CD14-positive monocyte (primary cell): ENCODE data around the gene TGFBR1. TPM values are rescaled to one million over a fixed set of nuclear protein-coding genes. Genes with fewer than 3 reads are reported as not detected.
A peak's percentile ranks its signal among the peaks of the same experiment; 100 is the strongest.

Source experiments
- DNase-seq, 3 donors: peaks; one replicate each; pipeline ENCODE4 v3.0.0-alpha.2; 2011 to 2022
- H2AFZ ChIP-seq: 2 replicates; pipeline ENCODE4 v1.6.0; 2012; ENCODE audit warnings: mild to moderate bottlenecking, low read depth, low read length, inconsistent platforms; ENCODE audit not compliant: insufficient read depth, poor library complexity, severe bottlenecking
- H3K27ac ChIP-seq, 2 donors: 1 replicate in 1 of 2; 2 replicates in 1 of 2; pipeline ENCODE4 v1.5.1; 2012 to 2013; ENCODE audit warnings: low read length in 2 of 2, control low read depth in 1 of 2, inconsistent platforms in 1 of 2, low read depth in 1 of 2, mild to moderate bottlenecking in 1 of 2
- H3K27me3 ChIP-seq, 2 donors: one replicate each; pipeline versions ENCODE4 v1.6.0 to v1.6.1; 2011 to 2013; ENCODE audit warnings: low read length in 2 of 2; ENCODE audit not compliant: control insufficient read depth in 2 of 2, insufficient read depth in 2 of 2
- H3K36me3 ChIP-seq, 2 donors: replicated peaks in 1 of 2; 1 replicate in 1 of 2; 2 replicates in 1 of 2; pipeline versions ENCODE4 v1.5.1 to v1.6.1; 2012 to 2013; ENCODE audit warnings: low read length in 2 of 2, control low read depth in 1 of 2, inconsistent platforms in 1 of 2, mild to moderate bottlenecking in 1 of 2; ENCODE audit not compliant: insufficient read depth in 2 of 2, control insufficient read depth in 1 of 2
- H3K4me1 ChIP-seq, 2 donors: 1 replicate in 1 of 2; 2 replicates in 1 of 2; pipeline versions ENCODE4 v1.5.1 to v1.6.1; 2012 to 2013; ENCODE audit warnings: low read length in 2 of 2, control low read depth in 1 of 2, inconsistent platforms in 1 of 2, mild to moderate bottlenecking in 1 of 2, moderate library complexity in 1 of 2; ENCODE audit not compliant: insufficient read depth in 2 of 2, control insufficient read depth in 1 of 2
- H3K4me2 ChIP-seq: replicated peaks from 2 replicates; pipeline ENCODE3; 2012; ENCODE audit warnings: low read length, moderate library complexity, mild to moderate bottlenecking; ENCODE audit not compliant: poor library complexity, severe bottlenecking; ENCODE audit errors: extremely low read depth
- H3K4me3 ChIP-seq, 3 experiments: fragments of 200-600 bp in 1 of 3; sonication (generic) in 1 of 3; replicated peaks in 1 of 3; 1 replicate in 2 of 3; 2 replicates in 1 of 3; pipeline ENCODE4 v1.5.1; 2011 to 2013; ENCODE audit warnings: low read length in 3 of 3, mild to moderate bottlenecking in 3 of 3, control low read depth in 2 of 3, low read depth in 2 of 3, inconsistent platforms in 1 of 3, moderate library complexity in 1 of 3
- H3K79me2 ChIP-seq: 2 replicates; pipeline ENCODE4 v1.6.0; 2012; ENCODE audit warnings: mild to moderate bottlenecking, control low read depth, inconsistent platforms, low read length, moderate library complexity; ENCODE audit not compliant: insufficient read depth
- H3K9ac ChIP-seq: 2 replicates; pipeline ENCODE4 v1.6.0; 2017; ENCODE audit warnings: low read length, mild to moderate bottlenecking; ENCODE audit not compliant: insufficient read depth, poor library complexity, severe bottlenecking
- H3K9me3 ChIP-seq, 2 donors: replicated peaks in 1 of 2; 1 replicate in 1 of 2; 2 replicates in 1 of 2; pipeline versions ENCODE4 v1.5.1 to v1.6.1; 2012 to 2013; ENCODE audit warnings: low read length in 2 of 2, control low read depth in 1 of 2; ENCODE audit not compliant: control insufficient read depth in 1 of 2, insufficient read depth in 1 of 2
- H4K20me1 ChIP-seq: 2 replicates; pipeline ENCODE4 v1.6.0; 2012; ENCODE audit warnings: mild to moderate bottlenecking, low read length, control low read depth, moderate library complexity; ENCODE audit not compliant: insufficient read depth
- H3K27ac Mint-ChIP-seq, 7 donors: one replicate each; pipeline ENCODE4 v1.8.0; 2020; ENCODE audit warnings: mild to moderate bottlenecking in 7 of 7, mixed read lengths in 7 of 7, moderate library complexity in 6 of 7, inconsistent platforms in 2 of 7
- H3K27me3 Mint-ChIP-seq, 3 donors: one replicate each; pipeline ENCODE4 v1.8.0; 2021 to 2022; ENCODE audit warnings: low read depth in 3 of 3, mild to moderate bottlenecking in 3 of 3, mixed read lengths in 3 of 3, moderate library complexity in 3 of 3, inconsistent platforms in 1 of 3
- H3K36me3 Mint-ChIP-seq, 2 donors: one replicate each; pipeline ENCODE4 v1.8.0; 2020; ENCODE audit warnings: mixed read lengths in 2 of 2, inconsistent platforms in 1 of 2, mild to moderate bottlenecking in 1 of 2
- H3K4me1 Mint-ChIP-seq: one replicate; pipeline ENCODE4 v1.8.0; 2020; ENCODE audit warnings: mild to moderate bottlenecking, mixed read lengths
- H3K4me3 Mint-ChIP-seq, 2 donors: one replicate each; pipeline ENCODE4 v1.8.0; 2020; ENCODE audit warnings: mild to moderate bottlenecking in 2 of 2, mixed read lengths in 2 of 2, moderate library complexity in 1 of 2
- H3K9me3 Mint-ChIP-seq, 7 donors: one replicate each; pipeline ENCODE4 v1.8.0; 2020 to 2022; ENCODE audit warnings: mixed read lengths in 7 of 7, mild to moderate bottlenecking in 6 of 7, moderate library complexity in 6 of 7, inconsistent platforms in 2 of 7
- CTCF ChIP-seq: fragments of 200-600 bp; IDR thresholded peaks from one replicate; pipeline ENCODE4 v1.8.0; 2022; ENCODE audit warnings: antibody characterized with exemption, mild to moderate bottlenecking
- WGBS: methylation state at CpG from one replicate; pipeline ENCODE4 v1.1.5; 2013; ENCODE audit warnings: missing lambda C conversion rate; ENCODE audit not compliant: insufficient coverage; 5-methylcytosine and 5-hydroxymethylcytosine counted together
- intact Hi-C, 2 donors: fragments of 100-400 bp; cut with micrococcal nuclease; formaldehyde crosslinking; loops; one replicate each; pipeline versions ENCODE4 v1.15.0 to v1.15.1; 2023
- polyA plus RNA-seq, 3 donors: library from polyadenylated mRNA; depleted of rRNA in 1 of 3; unstranded in 2 of 3; stranded (reverse) in 1 of 3; fragments of 300-500 nt in 2 of 3; fragments of >200 nt in 1 of 3; fragmentation: Illumina TruSeq in 2 of 3; gene quantifications; 1 replicate in 2 of 3; 2 replicates in 1 of 3; pipeline ENCODE4 v1.2.3, GENCODE V29; 2012 to 2021

TGFBR1 gene
- polyA plus RNA-seq, 3 donors = 10.7 to 26.8 (median 25.0) TPM

- no peak overlapping the region for H3K27ac Mint-ChIP-seq
- Histone ChIP-seq H3K4me1 (no peaks in the 10 kb centered on the region), H3K9ac (no peak overlapping the region), H3K4me2 (no peak overlapping the region), H3K36me3 (peaks cover 9 to 22% of the 10 kb centered on the region in 2 donors), H4K20me1 (no peaks in the 10 kb centered on the region), H3K27ac (no peak overlapping the region), H3K4me3 (no peak overlapping the region), H3K27me3 (peaks cover 3 to 17% of the 10 kb centered on the region in 2 donors), H3K79me2 (no peaks in the 10 kb centered on the region), H3K9me3 (no peaks in the 10 kb centered on the region), H2AFZ (no peak overlapping the region)
- peaks cover 2% of the 10 kb centered on the region for H3K4me1 Mint-ChIP-seq
- intact Hi-C loops = no loop called here
- no CpG with 5 or more reads among the region's 2 CpGs for WGBS
- no peak for TF ChIP-seq CTCF
- peaks cover 4 to 24% (median 12%) of the 10 kb centered on the region in 3 donors for H3K27me3 Mint-ChIP-seq
- H3K9me3 Mint-ChIP-seq = peaks cover 0 to 4% (median 0%) of the 10 kb centered on the region in 7 donors
- peaks cover 18 to 25% of the 10 kb centered on the region in 2 donors for H3K36me3 Mint-ChIP-seq
- no peak for DNase-seq
- peak overlapping the region in 1 of 2 donors; percentile 48 for H3K4me3 Mint-ChIP-seq
Measured at GRCh38 chr9:99155736-99156135, 50.8 kb downstream of the TGFBR1 start.

- peaks cover 0 to 4% (median 0%) of the 10 kb centered on the region in 7 donors for H3K9me3 Mint-ChIP-seq
- Histone ChIP-seq H3K4me2 (no peak overlapping the region), H4K20me1 (no peaks in the 10 kb centered on the region), H3K4me3 (no peak overlapping the region), H3K27me3 (peaks cover 3 to 17% of the 10 kb centered on the region in 2 donors), H3K4me1 (no peaks in the 10 kb centered on the region), H3K36me3 (no peaks in the 10 kb centered on the region), H3K27ac (no peak overlapping the region), H3K9ac (no peak overlapping the region), H3K9me3 (no peaks in the 10 kb centered on the region), H3K79me2 (no peaks in the 10 kb centered on the region), H2AFZ (no peak overlapping the region)
- intact Hi-C loops = no loop called here
- no peak overlapping the region for H3K27ac Mint-ChIP-seq
- no peak for DNase-seq
- no peak overlapping the region for H3K4me3 Mint-ChIP-seq
- TF ChIP-seq CTCF = no peak
- H3K27me3 Mint-ChIP-seq = peaks cover 12 to 26% (median 13%) of the 10 kb centered on the region in 3 donors
- peaks cover 5% of the 10 kb centered on the region for H3K4me1 Mint-ChIP-seq
- peaks cover 4 to 5% of the 10 kb centered on the region in 2 donors for H3K36me3 Mint-ChIP-seq
- WGBS = 88% methylated on average over 3 of the region's 4 CpGs
Measured at GRCh38 chr9:99158629-99159028, 53.7 kb downstream of the TGFBR1 start.
